VCaP (cell line): ENCODE measurements around the gene ABCC1.

Experiments used
- H3K27ac ChIP-seq: fragments of 450-650 bp; 2 replicates; pipeline ENCODE4 v1.5.1; 2017
- CTCF ChIP-seq: fragments of 450-650 bp; conservative IDR thresholded peaks from 2 replicates; pipeline ENCODE4 v1.5.1; 2017; ENCODE audit warnings: mild to moderate bottlenecking, moderate library complexity

Gene ABCC1

DNA sequence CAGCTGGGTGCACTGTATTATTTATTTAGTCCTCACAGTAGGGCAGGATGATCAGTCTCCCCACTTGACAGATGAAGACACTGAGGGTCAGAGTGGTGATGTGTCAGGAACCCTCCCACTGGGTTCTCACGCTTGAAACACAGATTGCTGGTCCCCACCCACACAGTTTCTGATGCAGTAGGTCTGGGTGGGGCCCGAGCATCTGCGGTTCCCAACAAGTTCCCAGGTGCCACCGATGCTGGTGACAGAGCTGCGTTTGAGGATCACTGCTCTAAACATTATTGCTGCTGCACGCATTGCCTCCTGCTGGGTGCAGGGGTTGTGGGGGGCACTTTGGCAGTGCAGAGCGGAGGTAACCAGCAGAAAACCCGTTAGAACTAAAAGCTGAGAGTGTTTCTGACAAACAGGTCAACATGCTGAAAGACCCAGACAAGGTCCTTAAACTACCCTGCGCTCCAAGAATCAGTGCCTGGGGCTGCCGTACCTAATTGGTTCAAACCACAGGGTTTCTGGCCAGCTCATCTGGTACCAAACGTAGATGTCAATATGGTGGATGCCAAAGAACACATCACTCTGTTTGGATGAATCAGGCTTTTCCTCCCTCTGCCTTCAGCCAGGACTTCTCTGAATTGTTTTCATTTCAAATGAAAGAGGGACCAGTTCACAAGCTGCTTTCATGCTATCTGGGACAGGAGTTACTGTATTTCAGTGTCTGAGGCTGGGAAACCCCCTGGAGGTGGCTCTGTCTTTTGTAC is 76.0 kb downstream of the ABCC1 start:
- no peak for TF ChIP-seq CTCF
- H3K27ac ChIP-seq = no peak overlapping the region

- no peak overlapping the region for H3K27ac ChIP-seq
Observed at GRCh38 chr16:16027728-16028310, 78.4 kb downstream of the ABCC1 start.

GRCh38 chr16:16028311-16028999 is 79.0 kb downstream of the ABCC1 start:
- TF ChIP-seq CTCF = no peak
- no peak overlapping the region for H3K27ac ChIP-seq

More at GRCh38 chr16:16027728-16028310, 78.4 kb downstream of the ABCC1 start:
- no peak for TF ChIP-seq CTCF

DNA sequence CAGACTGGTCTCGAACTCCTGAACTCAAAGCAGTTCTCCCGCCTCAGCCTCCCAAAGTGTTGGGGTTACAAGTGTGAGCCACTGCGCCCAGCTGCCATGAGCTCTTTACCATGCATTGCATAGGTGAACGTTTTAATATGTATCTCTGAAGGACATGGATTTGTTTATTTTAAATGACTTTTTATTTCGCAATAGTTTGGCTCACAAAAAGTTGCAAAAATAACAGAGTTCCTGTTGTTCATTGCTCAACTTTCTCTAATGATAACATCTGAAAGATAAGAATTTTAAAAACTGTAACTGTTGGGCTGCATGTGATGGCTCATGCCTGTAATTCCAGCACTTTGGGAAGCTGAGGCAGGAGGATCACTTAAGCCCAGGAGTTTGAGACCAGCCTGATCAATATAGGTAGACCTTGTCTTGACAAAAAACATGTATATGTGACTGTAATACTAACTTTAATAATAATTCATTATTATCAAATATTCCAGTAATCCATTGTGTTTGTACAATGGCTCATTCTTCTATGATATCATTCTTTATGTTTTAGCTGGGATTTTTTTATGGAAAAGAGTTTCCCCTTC is 80.1 kb downstream of the ABCC1 start:
- TF ChIP-seq CTCF = no peak
- no peak overlapping the region for H3K27ac ChIP-seq

DNA sequence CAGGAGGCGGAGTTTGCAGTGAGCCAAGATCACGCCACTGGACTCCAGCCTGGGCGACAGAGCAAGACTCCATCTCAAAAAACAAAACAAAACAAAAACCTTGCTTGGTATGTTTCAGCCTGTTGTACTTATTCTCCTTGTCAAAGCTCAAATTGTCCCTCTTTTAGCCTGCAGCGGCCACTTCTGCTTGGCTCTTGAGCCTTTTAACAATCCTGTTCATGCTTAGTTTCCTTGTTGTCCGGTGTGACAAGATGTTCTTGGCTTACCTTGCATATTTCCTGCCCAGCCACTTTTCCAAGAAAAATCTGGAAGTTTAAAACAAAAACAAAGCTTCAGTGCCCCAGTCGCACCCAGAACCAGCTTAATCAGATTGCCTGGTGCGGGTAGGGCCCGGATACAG is 81.0 kb downstream of the ABCC1 start:
- no peak for TF ChIP-seq CTCF
- H3K27ac ChIP-seq = no peak overlapping the region

DNA sequence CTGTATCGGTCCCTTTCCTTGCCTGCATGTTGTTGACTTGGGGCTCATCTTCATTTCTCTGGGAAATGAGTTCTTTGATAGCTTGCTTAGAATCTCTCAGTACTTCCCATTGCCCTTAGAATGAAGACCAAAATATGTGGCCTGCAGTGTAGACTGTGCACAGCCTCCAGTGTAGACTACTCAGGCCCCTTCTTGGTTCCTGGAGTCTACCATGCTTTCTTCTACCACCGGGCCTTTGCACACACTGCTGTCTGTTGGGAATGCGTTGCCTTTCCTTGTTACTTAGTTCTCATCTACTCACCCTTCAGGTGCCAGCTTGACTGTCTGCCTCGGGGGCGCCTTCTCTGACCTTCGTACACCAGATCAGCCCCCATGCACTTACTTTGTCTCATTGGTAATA is 82.0 kb downstream of the ABCC1 start:
- TF ChIP-seq CTCF = no peak
- no peak overlapping the region for H3K27ac ChIP-seq
